ENCODE results near the gene ACTN2.

GRCh38 chr1:236659792-236660587, 26.3 kb upstream of the ACTN2 start:
- no peak for TF ChIP-seq POLR2AphosphoS5 (IDR thresholded peaks at IDR 0.05; ENCODE audit: borderline replicate concordance, low read depth, low read length)
- no peak for TF ChIP-seq EZH2 (IDR thresholded peaks at IDR 0.05)
- TF ChIP-seq FOXP2 (optimal IDR thresholded peaks at IDR 0.05; ENCODE audit: control extremely low read depth, extremely low read length, insufficient read depth): no peak
